GM12873 (cell line): ENCODE data around the gene ADAM17.

Source experiments
- CTCF ChIP-seq: IDR thresholded peaks from 2 replicates; pipeline ENCODE4 v1.5.1; 2012; ENCODE audit warnings: low read depth, mild to moderate bottlenecking, moderate library complexity, low read length, control low read depth; ENCODE audit not compliant: insufficient read depth; ENCODE audit errors: missing control alignments

The ADAM17 gene

GRCh38 chr2:9488583-9489547 is 66.8 kb downstream of the ADAM17 start:
- no peak for TF ChIP-seq CTCF

- TF ChIP-seq CTCF: no peak
Measured at GRCh38 chr2:9484533-9484932, 71.1 kb downstream of the ADAM17 start.

- no peak for TF ChIP-seq CTCF
Measured at GRCh38 chr2:9483107-9483506, 72.5 kb downstream of the ADAM17 start.

GRCh38 chr2:9480157-9480556 is 75.5 kb downstream of the ADAM17 start:
- no peak for TF ChIP-seq CTCF

GRCh38 chr2:9478526-9478925 is 77.1 kb downstream of the ADAM17 start:
- no peak for TF ChIP-seq CTCF

- TF ChIP-seq CTCF: no peak
Measured at GRCh38 chr2:9477914-9478313, 77.7 kb downstream of the ADAM17 start.

GRCh38 chr2:9474361-9475057 is 81.1 kb downstream of the ADAM17 start, which contains the start of gene IAH1:
IAH1 (plus strand) TSS chr2:9474551; CDS start chr2:9474567, 16 bp downstream.
- no peak for TF ChIP-seq CTCF
